ENCODE measurements around the gene ATG16L1. TPM values are rescaled to one million over a fixed set of nuclear protein-coding genes. Genes with fewer than 3 reads are reported as not detected.

The ATG16L1 gene
- total and polyA plus RNA-seq, 8 donors = 7.4 to 15.0 (median 10.5) TPM

Other genes with a start within 250 kb of the ATG16L1 start
- 1 to 10 TPM; 3.3 to 7.1 (median 4.5) TPM for gene NGEF, start 238.4 kb upstream of the ATG16L1 start, total RNA-seq
- 1 to 10 TPM; 6.1 to 6.4 TPM for gene NGEF, start 238.4 kb upstream of the ATG16L1 start, polyA plus RNA-seq
- not detected for gene NEU2, start 219.0 kb upstream of the ATG16L1 start, total RNA-seq
- not detected for gene NEU2, start 219.0 kb upstream of the ATG16L1 start, polyA plus RNA-seq
- 10 to 100 TPM in 1 of 6 donors, 1 to 10 TPM in 5; 1.1 to 11.4 (median 2.6) TPM for gene INPP5D, start 191.3 kb upstream of the ATG16L1 start, total RNA-seq
- 1 to 10 TPM; 2.2 to 2.4 TPM for gene INPP5D, start 191.3 kb upstream of the ATG16L1 start, polyA plus RNA-seq
- not detected for gene SAG, start 56.1 kb downstream of the ATG16L1 start, total RNA-seq
- gene SAG, start 56.1 kb downstream of the ATG16L1 start, polyA plus RNA-seq = not detected
- gene DGKD, start 102.8 kb downstream of the ATG16L1 start, total RNA-seq = 10 to 100 TPM in 1 of 6 donors, 1 to 10 TPM in 5; 6.7 to 16.3 (median 8.9) TPM
- gene DGKD, start 102.8 kb downstream of the ATG16L1 start, polyA plus RNA-seq = 10 to 100 TPM in 1 of 2 donors, 1 to 10 TPM in 1; 8.9 to 12.4 TPM